ENCODE measurements around the gene C16orf95. TPM values are rescaled to one million over a fixed set of nuclear protein-coding genes. Genes with fewer than 3 reads are reported as not detected.

The C16orf95 gene
- total RNA-seq, 1 experiment from 2014 or later, result 5.8 TPM

DNA sequence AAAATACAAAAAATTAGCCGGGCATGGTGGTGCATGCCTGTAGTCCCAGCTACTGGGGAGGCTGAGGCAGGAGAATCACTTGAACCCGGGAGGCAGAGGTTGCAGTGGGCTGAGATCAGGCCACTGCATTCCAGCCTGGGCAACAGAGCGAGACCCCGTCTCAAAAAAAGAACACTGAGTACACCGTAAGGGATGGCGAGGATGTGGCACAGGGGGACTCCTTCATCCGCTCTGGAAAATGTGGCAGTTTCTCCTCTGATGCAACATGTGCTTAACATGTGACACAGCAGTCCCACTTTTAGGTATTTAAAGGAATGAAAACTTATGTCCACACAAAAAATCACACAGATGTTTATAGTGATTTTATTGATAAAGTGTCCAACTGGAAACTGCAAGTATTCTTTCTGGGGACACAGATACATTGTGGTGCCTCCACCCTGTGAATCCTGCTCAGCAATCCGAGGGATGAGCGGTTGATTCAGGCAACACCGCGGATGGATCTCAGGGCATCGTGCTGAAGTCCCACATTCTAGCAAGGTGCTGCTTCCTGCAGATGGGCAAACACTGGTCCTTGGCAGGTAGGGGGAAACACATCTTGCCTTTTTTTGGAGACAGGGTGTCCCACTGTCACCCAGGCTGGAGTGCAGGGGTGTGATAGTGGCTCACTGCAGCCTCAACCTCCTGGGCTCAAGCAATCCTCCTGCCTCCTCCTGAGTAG, 3.5 kb upstream of the C16orf95 start:
- Mint-ChIP-seq H3K36me3 (ENCODE audit: insufficient read depth, unreplicated experiment) (peaks cover 4% of the 10 kb centered on the region), H3K27ac (ENCODE audit: low read depth, unreplicated experiment) (no peak overlapping the region), H3K4me1 (ENCODE audit: insufficient read depth, unreplicated experiment) (peaks cover 9% of the 10 kb centered on the region), H3K4me3 (ENCODE audit: unreplicated experiment) (no peak overlapping the region), H3K9me3 (ENCODE audit: unreplicated experiment) (no peaks in the 10 kb centered on the region), H3K27me3 (ENCODE audit: insufficient read depth, unreplicated experiment) (no peaks in the 10 kb centered on the region)
- ChIA-PET POLR2A (interaction anchor here (0.6 kb wide), 1 partner anchor 136 kb away, joined by 3 read pairs; no protein-coding TSS in a partner anchor), CTCF (no interaction called here)
- DNase-seq (ENCODE audit: unreplicated experiment), result no peak
- BruUV-seq (replicated peaks), result no TSS peak
- intact Hi-C loops (cut with micrococcal nuclease), result no loop called here
- TF ChIP-seq, protein P1, sequence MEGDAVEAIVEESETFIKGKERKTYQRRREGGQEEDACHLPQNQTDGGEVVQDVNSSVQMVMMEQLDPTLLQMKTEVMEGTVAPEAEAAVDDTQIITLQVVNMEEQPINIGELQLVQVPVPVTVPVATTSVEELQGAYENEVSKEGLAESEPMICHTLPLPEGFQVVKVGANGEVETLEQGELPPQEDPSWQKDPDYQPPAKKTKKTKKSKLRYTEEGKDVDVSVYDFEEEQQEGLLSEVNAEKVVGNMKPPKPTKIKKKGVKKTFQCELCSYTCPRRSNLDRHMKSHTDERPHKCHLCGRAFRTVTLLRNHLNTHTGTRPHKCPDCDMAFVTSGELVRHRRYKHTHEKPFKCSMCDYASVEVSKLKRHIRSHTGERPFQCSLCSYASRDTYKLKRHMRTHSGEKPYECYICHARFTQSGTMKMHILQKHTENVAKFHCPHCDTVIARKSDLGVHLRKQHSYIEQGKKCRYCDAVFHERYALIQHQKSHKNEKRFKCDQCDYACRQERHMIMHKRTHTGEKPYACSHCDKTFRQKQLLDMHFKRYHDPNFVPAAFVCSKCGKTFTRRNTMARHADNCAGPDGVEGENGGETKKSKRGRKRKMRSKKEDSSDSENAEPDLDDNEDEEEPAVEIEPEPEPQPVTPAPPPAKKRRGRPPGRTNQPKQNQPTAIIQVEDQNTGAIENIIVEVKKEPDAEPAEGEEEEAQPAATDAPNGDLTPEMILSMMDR (IDR thresholded peaks at IDR 0.05; ENCODE audit: unreplicated experiment), result no peak

DNA sequence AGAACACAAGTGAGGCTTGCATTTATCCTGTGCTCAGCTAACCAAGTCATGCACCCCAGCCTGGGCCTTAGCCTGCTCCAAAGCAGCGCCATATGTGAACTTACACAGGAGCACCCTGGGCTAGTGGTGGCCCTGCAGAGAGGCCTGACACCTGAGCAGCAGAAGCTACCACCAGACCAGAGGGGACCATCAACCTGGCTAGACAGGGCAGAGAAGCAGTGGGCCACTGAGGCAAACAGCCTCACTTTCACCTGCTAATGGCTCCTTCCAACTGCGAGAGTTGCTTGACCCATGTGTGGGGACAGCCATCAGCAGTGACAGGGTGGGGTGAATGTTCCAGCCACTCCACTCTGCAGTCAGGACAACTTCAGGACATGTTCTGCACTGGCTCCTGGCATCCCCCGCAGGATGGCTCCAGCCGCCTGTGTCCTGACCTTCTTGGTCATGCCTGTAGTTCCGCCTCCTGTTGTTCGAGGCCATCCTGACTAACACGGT, 2.9 kb upstream of the C16orf95 start:
- no TSS peak for BruUV-seq (replicated peaks)
- Mint-ChIP-seq H3K27ac (ENCODE audit: low read depth, unreplicated experiment) (no peak overlapping the region), H3K36me3 (ENCODE audit: insufficient read depth, unreplicated experiment) (no peaks in the 10 kb centered on the region), H3K9me3 (ENCODE audit: unreplicated experiment) (no peaks in the 10 kb centered on the region), H3K4me3 (ENCODE audit: unreplicated experiment) (no peak overlapping the region), H3K27me3 (ENCODE audit: insufficient read depth, unreplicated experiment) (no peaks in the 10 kb centered on the region), H3K4me1 (ENCODE audit: insufficient read depth, unreplicated experiment) (peaks cover 6% of the 10 kb centered on the region)
- TF ChIP-seq, protein P1 (IDR thresholded peaks at IDR 0.05; ENCODE audit: unreplicated experiment), result no peak
- CTCF ChIA-PET, result no interaction called here
- POLR2A ChIA-PET, result interaction anchor here (1.8 to 5.3 kb wide), 3 partner anchors 63 to 316 kb away, joined by 6 to 69 read pairs (median 9); partner anchors contain the start of gene FBXO31
- intact Hi-C loops (cut with micrococcal nuclease), result no loop called here
- DNase-seq (ENCODE audit: unreplicated experiment), result no peak

DNA sequence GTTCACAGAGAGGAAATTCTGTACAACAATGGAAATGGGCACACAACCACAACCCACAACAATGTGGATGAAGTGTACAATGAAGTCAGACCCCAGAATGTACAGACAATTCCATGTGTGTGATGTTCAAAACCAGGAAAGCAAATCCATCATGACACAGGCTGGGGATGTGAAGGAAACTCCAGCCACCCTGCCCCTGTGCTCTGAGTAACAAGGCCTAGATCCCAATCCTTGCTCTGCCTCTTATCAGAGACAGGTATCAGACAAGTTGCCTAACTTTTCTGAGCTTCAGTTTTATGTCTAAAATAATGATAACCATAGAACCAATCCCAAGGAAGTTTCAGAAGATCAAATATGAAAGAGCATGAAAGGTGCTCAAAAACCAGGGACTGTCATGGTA, 1.8 kb upstream of the C16orf95 start:
- Mint-ChIP-seq H3K4me1 (ENCODE audit: insufficient read depth, unreplicated experiment) (peaks cover 6% of the 10 kb centered on the region), H3K27me3 (ENCODE audit: insufficient read depth, unreplicated experiment) (no peaks in the 10 kb centered on the region), H3K36me3 (ENCODE audit: insufficient read depth, unreplicated experiment) (no peaks in the 10 kb centered on the region), H3K27ac (ENCODE audit: low read depth, unreplicated experiment) (no peak overlapping the region), H3K9me3 (ENCODE audit: unreplicated experiment) (no peaks in the 10 kb centered on the region), H3K4me3 (ENCODE audit: unreplicated experiment) (peak overlapping the region; percentile 83)
- BruUV-seq (replicated peaks), result no TSS peak
- no peak for DNase-seq (ENCODE audit: unreplicated experiment)
- ChIA-PET CTCF (interaction anchor here (0.6 to 1.0 kb wide), 4 partner anchors 14 to 754 kb away, joined by 3 to 4 read pairs (median 3); no protein-coding TSS in a partner anchor), POLR2A (interaction anchor here (0.9 to 5.3 kb wide), 7 partner anchors 11 to 317 kb away, joined by 3 to 69 read pairs (median 9); partner anchors contain the start of gene FBXO31)
- intact Hi-C loops (cut with micrococcal nuclease), result no loop called here
- TF ChIP-seq, protein P1 (IDR thresholded peaks at IDR 0.05; ENCODE audit: unreplicated experiment), result no peak

Data from MCF 10A (cell line).